ENCODE data around the gene DDR1.
"Not testable (repeated sequence)": the region's sequence is repeated elsewhere in the genome, so short reads cannot be mapped to it uniquely, and the experiment has no call there.

The DDR1 gene

GRCh38 chr6:30922447-30922852 lies 38.1 kb downstream of the DDR1 start:
- no peak for DNase-seq

DNA sequence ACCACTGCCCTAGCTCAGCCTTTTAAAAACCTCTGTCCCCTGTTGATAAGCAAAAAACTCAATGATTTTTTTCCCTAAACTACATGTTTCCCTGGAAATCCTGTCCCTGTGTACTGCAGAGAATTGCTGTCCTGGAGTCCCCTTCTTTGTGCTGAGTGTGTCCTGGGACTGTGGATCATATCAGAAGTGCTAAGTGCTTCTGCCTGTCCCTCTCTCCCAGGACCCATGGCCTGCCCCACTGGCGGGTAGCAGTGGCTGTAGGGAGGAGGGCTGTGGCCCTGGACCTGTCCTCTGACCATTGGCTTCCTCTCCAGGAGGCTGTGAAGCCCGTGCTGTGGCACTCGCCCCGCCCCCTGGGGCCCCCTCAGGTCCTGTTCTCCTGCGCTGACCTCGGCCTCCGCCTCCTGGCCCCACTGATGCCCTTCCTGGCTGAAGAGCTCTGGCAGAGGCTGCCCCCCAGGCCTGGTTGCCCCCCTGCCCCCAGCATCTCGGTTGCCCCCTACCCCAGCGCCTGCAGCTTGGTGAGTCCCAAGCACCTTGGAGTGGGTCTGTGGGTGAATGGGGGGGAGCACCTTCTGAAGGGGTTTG lies 39.8 kb downstream of the DDR1 start:
- not testable (repeated sequence) for DNase-seq

DNA sequence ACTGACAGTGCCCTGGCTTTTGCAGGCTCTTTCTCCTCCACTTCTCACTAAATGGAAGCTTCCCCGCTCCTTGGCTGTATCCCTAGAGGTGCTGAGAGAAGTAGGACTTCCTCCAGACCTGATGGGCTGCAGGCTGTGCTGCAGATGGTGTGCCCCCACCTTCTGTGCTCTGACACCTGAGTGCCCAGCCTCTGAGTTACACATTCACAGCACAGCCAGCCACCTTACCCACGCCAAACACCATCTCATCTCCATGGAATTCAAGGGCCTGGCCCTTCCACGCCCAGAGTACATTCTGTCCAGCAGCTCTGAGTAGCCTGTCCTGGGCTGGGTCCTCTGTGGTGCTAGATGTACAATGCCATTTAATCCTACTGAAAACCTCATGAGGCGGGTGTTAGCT lies 42.3 kb downstream of the DDR1 start:
- DNase-seq: no peak

GRCh38 chr6:30927080-30927479 lies 42.8 kb downstream of the DDR1 start:
- not testable (repeated sequence) for DNase-seq

- no peak for DNase-seq
These were observed 44.4 kb downstream of the DDR1 start for GRCh38 chr6:30928677-30929076.

GRCh38 chr6:30930506-30930905 lies 46.2 kb downstream of the DDR1 start:
- no peak for DNase-seq

DNA sequence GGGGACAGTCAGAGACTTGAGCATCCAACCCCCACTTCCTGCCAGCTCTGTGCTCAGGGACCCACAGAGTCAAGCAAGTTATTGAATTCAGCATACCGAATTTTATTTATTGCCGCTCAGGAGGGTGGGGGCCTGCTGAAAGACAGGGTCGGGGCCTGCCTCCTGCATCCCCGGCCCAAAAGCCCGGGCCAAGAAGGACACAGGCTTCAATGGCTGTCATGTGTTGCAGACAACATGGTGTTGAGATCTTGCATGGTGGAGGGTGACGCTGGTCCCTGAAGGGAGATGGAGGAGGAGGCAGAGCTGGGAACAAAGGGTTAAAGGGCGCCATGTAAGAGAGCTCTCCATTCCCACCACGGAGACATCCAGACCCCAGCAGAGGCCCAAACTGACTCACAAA lies 47.0 kb downstream of the DDR1 start:
- no peak for DNase-seq

GRCh38 chr6:30931969-30932645 lies 47.8 kb downstream of the DDR1 start, which contains the start of gene SFTA2:
SFTA2 (minus strand) TSS chr6:30932170; CDS start chr6:30932096, 74 bp downstream.
- DNase-seq: no peak

DNA sequence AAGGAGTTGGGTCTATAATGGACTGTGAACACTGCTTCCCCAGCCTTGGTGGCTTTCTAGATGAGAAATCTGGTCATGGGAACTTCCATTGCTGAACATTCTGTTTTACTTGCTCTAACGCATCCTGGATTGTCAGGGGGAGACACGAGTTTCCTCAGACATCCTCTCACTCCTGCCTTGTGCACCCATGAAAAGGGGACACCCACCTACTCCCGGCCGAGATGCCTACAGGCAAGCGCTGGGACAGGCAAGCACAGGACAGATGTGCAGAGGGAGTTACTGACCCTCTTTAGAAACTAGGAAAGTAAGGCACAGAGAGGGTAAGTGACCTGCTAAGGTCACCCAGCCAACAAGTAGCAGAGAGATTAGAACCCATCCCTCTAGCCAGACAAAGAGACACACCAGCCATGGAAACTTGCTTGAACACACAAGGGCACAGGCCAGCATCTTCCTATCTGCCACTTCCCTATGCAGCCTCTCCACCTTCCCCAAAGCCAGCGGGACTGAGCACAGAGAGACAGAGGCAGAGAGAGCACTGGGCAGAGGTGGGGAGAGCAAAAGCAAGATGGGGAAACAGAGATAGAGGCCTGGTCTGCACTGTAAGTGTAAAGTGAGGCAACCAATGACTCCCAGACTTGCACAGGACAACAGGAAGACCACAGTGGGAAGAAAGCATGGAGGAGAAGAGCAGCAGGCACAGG lies 48.5 kb downstream of the DDR1 start:
- no peak for DNase-seq

DNA sequence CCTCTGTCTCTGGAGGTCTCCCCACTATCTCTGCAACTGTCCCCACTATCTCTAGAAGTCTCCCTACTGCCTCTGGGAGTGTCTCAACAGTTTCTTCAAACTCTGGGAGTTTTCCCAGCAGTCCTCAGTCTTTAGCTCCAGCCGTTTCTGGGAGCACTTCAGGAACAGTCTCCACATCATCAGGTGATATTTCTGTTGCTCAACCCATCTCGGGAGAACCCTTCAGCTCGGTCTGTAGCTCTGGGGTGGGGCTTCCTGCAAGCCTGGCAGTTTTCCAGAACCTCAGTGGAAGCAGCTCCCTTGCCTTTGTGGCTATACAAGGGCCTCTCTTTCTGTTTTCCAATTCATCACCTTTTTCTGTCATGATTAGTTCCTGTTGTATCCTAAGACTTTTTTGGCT lies 50.7 kb downstream of the DDR1 start:
- no peak for DNase-seq

DNA sequence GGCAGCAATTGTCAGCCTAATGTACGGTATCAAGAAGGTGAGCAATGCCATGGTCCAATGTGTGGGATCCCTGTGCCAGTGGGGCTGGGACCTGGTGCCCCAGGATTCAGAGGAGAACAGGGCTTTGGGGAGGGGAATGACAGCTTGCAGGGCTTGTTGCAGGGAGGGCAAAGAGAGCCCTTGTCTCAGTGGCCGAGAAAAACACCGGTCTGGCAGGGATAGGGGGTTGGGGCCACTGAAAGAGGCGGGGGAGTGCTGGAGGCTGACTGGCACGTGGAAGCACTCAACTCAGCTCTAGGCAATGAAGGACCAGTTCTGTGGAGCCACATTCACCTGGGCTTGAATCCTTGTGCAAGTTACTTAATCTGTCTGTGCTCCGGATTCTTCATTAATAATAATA lies 52.9 kb downstream of the DDR1 start:
- no peak for DNase-seq

GRCh38 chr6:30938730-30939129 lies 54.4 kb downstream of the DDR1 start:
- no peak for DNase-seq

DNA sequence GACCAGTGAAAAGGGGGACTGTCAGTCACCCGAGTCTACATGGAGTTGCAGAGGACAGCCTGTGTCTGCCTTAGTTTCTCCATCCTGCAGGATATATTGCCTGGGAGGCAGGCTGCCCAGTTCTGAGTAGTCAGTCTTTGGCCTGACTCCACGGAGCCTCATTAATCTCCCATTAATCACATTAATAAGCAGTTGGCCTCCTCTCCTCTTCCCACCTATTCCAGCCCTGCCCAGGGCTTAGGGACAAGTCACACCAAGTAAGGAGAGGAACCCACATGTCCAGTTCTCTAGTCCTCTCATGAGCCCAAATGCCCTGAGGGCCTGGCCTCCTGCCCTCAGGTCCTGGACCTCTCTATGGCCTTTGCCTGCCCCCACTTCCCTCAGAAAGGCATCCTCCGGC lies 55.2 kb downstream of the DDR1 start:
- peak; percentile 16 for DNase-seq

DNA sequence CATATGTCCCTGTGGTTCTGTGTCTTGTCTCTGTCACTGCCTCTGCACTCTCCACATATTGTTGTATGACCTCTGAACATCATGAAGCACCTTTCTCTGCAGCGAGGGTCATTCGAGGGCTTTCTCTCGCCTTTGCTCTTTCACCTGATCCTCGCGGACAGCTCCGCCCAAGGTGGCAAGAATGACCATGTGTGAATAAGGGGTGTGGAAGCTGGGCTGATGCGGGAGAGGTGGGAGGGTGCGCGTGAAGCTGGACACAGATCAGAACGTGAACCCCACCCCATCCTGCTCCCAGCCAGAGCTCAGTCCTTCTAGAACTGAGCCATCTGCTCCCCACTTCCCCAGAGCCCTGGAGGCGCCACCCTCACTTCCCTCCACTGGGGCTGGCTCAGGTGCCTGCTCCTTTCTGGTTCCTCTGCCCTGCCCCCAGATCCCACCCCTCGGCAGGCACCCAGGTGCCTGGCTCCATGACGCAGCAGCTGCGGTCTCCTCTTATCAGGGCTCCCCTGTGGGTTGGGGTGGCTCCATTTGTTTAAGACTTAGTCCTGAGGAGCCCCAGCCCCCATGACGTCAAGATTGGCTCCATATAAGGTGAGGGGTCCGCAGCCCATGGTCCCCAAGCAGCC lies 56.2 kb downstream of the DDR1 start, which contains the start of gene MUCL3:
Gene MUCL3, plus strand, starts transcription at position 613 of the 626 bp plus-strand sequence. CDS start 27 bp downstream, outside the sequence.
- no peak for DNase-seq

- no peak for DNase-seq
These were observed 58.2 kb downstream of the DDR1 start for GRCh38 chr6:30942338-30943060.

DNA sequence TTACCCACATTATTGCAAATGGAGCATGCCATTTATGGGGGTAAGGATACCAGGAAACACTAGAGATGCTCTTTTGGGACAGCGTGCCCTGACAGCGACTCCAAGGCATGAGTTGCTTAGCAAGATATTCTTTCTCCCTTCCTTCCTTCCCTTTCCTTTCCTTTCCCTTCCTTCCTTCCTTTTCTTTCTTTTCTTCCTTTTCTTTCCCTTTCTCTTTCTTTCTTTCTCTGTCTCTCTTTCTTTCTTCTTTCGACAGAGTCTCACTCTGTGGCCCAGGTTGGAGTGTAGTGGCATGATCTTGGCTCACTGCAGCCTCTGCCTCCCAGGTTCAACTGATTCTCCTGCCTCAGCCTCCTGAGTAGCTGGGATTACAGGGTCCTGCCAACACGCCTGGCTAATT lies 59.7 kb downstream of the DDR1 start:
- DNase-seq: no peak

GRCh38 chr6:30945281-30945680 lies 61.0 kb downstream of the DDR1 start:
- DNase-seq: no peak

DNA sequence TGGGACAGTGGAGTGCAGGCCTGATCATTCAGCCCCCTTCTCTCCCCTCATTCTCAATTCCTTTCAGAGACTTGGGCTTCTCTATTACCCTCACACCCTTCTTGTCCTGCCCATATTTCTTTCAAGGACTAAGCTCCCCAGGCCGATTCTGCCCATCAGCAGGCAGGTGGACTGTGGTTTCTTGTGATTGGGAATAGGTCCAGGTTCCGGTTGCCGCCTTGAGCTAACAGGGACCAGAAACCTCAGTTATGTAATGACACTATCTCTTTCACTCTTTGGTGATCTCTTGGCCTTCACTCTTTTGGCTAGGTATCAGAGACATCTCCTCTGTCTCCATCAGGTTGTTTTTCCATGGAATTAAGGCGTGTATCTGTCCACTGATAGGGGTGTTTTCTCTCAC lies 62.9 kb downstream of the DDR1 start:
- no peak for DNase-seq

GRCh38 chr6:30948811-30949210 lies 64.5 kb downstream of the DDR1 start:
- DNase-seq: no peak

All from NCI-H446 treated with DMSO at 0.1 percent for 48 hours (cell line).